HCT116 (cell line): ENCODE measurements around the gene PTPRA.

ENCODE experiments used
- ATF3 ChIP-seq: IDR thresholded peaks from 2 replicates; pipeline ENCODE4 v1.6.1; 2012
- CTCF ChIP-seq, 3 experiments: fragments of 200-600 bp in 1 of 3; sonication (generic) in 1 of 3; IDR thresholded peaks in 2 of 3; conservative IDR thresholded peaks in 1 of 3; 2 replicates each; pipeline ENCODE4 v1.5.1; 2012 to 2017; ENCODE audit warnings: low read depth in 2 of 3, low read length in 2 of 3, antibody characterized with exemption in 1 of 3, borderline replicate concordance in 1 of 3, control low read depth in 1 of 3, mild to moderate bottlenecking in 1 of 3, mixed read lengths in 1 of 3, mixed run types in 1 of 3, moderate library complexity in 1 of 3; ENCODE audit not compliant: insufficient read depth in 1 of 3
- POLR2A ChIP-seq: IDR thresholded peaks from 2 replicates; pipeline ENCODE4 v1.7.0; 2011; ENCODE audit warnings: borderline replicate concordance; ENCODE audit not compliant: insufficient read depth, insufficient read length; ENCODE audit errors: extremely low read depth

- TF ChIP-seq ATF3 (no peak), CTCF (IDR thresholded peaks at IDR 0.05 in 2 of 3, conservative IDR thresholded peaks at IDR 0.05 in 1 of 3; ENCODE audit: borderline replicate concordance in 1 of 3, insufficient read depth in 1 of 3, low read depth in 2 of 3, low read length in 2 of 3) (no peak), POLR2A (no peak)
Observed at GRCh38 chr20:2825761-2826160, 47.5 kb upstream of the PTPRA start.
